T-helper 2 cell (primary cell): ENCODE results near the gene PRAMEF27.
"Not testable (repeated sequence)": the region's sequence is repeated elsewhere in the genome, so short reads cannot be mapped to it uniquely, and the experiment has no call there.

Experiments
- DNase-seq, 5 experiments: peaks; one replicate each; pipeline versions ENCODE4 v3.0.0 to v3.0.0-alpha.2; 2012 to 2022
- total RNA-seq, 2 donors: gene quantifications; one replicate each; lab custom pipeline; 2026; lab: John Stamatoyannopoulos, UW

The PRAMEF27 gene
- 0 reads per million in 2 donors for total RNA-seq

DNA sequence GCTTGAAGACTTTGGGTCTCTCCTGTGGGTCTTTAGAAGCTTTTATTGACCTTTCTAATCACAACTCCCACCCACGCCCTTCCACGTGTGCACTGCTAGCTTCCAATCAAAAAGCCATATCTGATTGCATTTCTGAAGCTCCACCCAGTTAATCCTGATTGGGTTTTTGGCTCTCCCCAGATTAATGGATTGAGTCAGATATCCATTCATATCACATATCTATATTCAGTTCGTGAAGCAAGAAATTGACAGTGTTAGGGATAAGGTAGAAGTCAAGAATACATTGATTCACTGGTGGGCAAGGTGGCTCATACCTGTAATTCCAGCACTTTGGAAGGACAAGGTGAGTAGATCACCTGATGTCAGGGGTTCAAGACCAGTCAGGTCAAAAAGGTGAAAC is at the start of gene PRAMEF27:
Gene PRAMEF27, minus strand, starts transcription at position 101 of the 400 bp plus-strand sequence. CDS start 2,916 bp downstream, outside the sequence.
- DNase-seq, result not testable (repeated sequence)

DNA sequence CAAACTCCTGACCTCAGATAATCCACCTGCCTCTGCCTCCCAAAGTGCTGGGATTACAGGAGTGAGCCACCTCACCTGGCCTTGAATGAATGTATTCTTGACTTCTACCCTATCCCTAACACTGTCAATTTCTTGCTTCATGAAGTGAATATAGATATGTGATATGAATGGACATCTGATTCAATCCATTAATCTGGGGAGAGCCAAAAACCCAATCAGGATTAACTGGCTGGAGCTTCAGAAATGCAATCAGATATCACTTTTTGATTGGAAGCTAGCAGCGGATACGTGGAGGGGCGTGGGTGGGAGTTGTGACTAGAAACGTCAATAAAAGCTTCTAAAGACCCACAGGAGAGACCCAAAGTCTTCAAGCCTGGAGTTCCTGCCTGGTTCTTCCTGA is 14.1 kb upstream of the PRAMEF27 start, which contains the start of gene PRAMEF25:
Gene PRAMEF25, plus strand, starts transcription at position 301 of the 400 bp plus-strand sequence. CDS start 2,920 bp downstream, outside the sequence.
- not testable (repeated sequence) for DNase-seq

DNA sequence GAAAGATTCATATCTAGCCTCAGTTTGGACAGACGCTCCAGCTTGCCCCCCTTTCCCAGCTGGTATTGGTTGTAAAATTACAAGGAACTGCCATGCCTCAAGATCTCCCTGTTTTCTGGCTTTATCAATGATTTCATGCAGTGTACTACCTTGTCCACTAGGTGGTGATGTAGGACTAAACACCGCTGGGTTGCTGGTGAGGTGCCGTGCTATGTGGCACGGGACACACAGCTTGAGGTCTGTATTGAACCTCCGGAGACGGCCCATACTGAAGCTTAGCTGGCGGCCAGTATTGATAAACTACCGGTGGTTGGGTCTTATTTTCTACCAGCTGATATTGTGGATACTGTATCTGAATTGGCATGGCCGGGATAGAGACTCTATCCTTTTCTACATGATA is 36.5 kb downstream of the PRAMEF27 start:
- not testable (repeated sequence) for DNase-seq

GRCh38 chr1:13011932-13012331 is 44.4 kb downstream of the PRAMEF27 start:
- not testable (repeated sequence) for DNase-seq

DNA sequence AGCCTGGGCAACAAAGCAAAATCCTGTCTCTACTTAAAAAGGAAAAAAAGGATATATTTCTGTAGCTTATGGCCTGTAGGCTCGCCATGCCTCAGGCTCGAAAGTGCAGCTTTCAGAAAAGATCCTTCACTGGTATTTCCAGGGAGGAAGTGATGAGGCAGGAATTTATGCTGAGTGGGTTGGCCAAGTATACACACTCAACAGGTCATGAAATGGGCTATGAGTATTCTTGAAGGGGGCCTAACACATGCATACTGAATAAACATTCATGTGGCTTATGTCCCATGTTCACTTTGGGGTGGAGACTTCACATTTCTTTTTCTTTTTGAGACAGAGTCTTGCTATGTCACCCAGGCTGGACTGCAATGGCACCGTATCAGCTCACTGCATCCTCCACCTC is 47.0 kb downstream of the PRAMEF27 start:
- DNase-seq, result not testable (repeated sequence)

GRCh38 chr1:13005732-13006131 is 50.6 kb downstream of the PRAMEF27 start:
- not testable (repeated sequence) for DNase-seq
